ENCODE measurements around the gene SLC1A3. TPM values are rescaled to one million over a fixed set of nuclear protein-coding genes. Genes with fewer than 3 reads are reported as not detected.
"Not testable (repeated sequence)": the region's sequence is repeated elsewhere in the genome, so short reads cannot be mapped to it uniquely, and the experiment has no call there.

Gene SLC1A3
- polyA plus RNA-seq, 4 donors, result 1.9 to 4.7 (median 3.6) TPM

DNA sequence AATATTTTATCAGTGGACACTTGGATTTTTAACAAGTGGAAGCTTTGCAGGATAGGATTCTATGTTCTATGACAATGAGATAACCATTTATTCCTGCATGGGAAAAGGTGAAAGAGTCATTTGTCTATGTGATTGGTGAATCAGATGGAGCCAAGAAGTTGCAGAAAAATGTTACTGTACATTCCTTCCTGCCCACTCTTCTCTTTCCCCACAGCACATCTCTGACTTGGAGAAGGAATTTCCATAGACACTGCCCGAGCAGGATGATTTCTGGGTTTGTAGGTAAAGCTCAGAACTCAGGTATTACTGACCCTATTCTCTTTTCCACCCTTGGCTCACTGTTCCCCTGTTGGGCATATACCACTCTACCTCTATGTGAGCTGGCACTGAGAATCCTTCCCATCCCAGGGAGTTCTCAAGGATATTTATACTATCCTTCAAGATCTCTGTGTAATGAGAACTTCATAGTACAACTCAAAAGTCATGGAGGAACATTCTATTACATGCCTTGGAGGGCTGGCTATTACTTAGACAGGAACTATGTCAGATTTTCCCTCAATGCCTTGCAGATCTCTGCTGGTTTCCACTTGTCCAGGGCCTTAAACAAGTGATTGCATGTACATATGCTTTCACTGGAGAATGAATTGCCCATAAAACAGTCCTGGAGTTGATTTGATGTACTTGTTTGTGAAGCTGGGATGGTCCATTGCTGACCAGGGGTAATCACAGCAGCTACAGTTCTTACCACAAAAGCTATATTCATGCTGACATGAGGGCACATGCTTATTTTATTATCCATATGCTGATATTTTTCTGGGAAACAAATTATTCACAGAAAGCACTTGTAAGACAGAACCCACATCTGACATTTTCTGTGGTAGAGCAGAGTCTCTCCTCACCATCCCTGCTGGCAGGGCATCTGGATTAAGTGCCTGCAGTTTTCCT, 24.1 kb downstream of the SLC1A3 start:
- no peak for DNase-seq (ENCODE audit: low read depth in 4 of 4, low spot score in 3 of 4)

DNA sequence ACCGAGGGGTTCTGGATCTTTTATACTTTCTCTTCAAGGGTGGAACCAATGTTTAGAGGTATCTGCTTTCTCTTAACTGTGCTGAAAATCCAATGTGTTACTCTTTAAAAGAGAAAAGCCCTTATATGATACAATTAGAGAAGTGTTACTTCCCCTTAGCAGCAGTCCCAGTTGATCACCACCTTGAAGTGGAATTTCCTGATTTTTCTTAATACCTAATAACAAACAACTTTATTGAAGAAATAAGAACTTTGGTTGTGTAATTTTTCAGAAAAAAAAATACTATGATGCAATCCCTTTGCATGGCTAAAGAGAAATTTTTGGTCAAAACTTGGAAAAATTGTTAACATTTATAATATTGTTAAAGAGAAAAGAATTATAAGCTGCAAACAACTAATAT, 24.7 kb downstream of the SLC1A3 start:
- no peak for DNase-seq (ENCODE audit: low read depth in 4 of 4, low spot score in 3 of 4)

DNA sequence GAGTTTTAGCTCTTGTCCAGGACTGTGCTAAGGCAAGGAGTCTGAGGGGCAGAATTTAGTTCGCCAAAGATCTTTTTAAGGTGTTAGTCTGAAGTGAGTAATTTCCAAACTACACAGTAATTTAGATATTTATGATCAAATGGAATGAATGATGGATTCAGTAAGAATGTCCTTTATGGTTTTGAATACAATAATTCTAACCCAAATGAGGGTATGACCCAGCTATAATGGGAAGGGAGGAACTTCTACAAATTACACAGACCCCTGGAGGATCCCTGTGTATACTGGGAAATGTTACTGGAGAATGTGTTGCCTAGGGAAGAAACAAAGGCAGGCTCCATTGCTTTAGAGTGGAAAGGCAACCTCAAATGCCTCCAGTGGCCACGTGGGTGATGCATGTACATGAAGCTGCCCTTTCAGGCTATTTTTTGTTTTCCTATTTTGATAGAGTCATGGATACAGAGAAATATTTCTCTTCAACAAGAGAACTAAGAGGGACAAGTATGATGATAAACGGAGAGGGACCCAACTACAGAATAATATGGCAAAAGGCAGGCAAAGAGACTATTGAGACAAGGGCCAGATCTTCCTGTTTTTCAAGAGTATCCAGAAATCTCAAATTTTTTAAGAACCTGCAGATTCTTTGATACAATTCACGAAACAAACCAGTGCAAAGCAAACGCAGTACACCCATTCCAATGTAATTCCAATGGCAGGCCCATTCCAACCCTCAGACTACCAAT, 25.4 kb downstream of the SLC1A3 start:
- DNase-seq (ENCODE audit: low read depth in 4 of 4, low spot score in 3 of 4), result no peak

DNA sequence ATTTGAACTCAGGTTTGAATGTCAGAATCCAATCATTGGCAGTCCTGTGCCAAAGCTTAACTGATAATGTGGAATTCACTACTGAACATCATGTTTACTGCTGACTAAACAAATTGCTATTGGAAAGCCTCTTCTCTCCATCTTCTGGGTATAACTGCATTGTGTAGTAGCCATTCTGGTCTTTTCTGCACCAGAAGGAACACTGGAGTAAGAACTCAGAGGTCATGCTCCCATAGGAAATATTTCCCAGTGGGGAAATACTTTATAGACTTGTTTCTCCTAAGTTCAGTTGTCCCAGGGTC, 25.9 kb downstream of the SLC1A3 start:
- no peak for DNase-seq (ENCODE audit: low read depth in 4 of 4, low spot score in 3 of 4)

DNA sequence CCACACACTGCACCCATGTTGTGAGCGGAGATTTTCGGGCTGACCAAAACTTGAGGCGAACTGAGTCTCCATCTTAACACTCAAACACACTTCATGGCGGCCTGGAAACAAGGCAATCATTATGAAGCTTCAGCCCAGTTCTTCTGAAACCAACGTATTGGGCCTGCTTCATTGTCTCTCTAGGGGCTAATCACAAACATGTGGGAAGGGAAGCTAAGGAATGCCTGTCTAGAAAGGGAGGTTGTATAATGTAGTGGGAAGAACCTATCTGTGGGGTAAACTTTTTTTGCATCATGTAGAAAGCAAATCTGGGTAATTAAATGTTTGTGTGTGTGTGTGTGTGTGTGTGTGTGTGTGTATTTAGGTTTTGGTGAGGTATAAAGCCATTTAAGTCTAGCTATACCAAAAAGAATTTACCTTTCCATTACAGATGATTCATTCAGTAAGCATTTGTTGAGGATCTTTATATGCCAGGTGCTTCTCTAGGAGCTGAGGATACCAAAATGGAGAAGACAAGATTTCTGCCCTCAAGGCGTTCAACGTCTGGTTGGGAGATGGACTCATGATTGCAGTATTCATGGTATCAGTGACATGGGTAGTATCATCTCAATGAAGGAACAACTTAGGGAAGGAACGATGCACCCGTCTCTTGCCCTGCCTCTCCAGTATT, 29.4 kb downstream of the SLC1A3 start:
- no peak for DNase-seq (ENCODE audit: low read depth in 4 of 4, low spot score in 3 of 4)

DNA sequence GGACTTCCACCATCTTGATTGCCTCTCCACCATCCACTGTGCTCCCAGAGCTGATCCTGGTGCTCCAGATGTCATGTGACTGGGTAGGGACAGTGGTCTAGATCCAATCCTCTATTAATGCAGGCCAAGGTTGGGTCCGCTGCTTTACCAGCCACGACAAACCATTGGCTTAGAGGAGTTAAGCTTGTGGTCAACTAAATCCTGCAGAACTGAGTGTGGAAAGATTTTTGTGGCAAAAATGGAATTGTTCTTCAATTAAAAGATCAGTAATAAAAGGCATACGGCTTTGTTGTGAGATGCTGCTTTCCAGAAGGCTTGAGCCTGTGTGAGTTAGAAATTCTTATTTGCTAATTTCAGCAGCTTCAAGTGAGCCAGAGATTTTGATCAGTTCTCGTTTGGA, 30.7 kb downstream of the SLC1A3 start:
- DNase-seq (ENCODE audit: low read depth in 4 of 4, low spot score in 3 of 4), result no peak

DNA sequence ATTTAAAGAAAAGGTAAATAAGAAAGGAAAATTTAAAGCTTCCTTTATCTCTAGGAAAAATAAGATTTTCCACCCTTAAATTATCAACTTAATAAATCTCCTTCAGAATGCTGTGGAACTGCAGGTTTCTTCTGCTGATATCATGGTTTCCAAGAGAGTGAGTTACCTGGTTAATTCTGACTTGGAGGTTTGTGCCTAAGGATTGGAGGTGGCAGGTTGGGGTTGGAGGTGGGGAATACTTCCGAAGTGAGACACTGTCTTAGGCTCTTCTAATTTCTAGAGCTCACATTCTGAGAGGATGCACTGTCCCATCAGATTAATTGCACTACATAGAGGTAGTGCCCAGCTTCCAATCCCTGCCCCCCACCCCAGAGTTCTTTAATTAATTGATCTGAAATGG, 31.1 kb downstream of the SLC1A3 start:
- no peak for DNase-seq (ENCODE audit: low read depth in 4 of 4, low spot score in 3 of 4)

DNA sequence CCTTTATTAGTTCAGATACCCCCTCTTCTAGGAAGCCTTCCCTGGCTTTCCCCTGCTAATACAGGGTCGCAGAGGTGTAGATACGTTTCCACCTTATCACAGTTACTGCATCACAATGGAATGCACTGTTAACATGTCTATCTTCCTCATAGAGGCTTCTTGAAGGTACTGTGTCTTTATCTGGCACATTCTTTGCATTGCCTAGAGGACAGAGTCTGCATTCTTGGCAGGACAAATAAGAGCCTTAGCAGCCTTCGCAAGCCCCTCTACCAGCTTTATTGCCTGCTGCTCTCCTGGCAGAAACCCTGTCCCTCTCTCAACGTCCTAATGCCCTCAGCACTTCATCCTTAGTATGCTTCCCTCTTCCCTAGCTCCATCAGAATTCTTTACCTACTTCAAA, 31.6 kb downstream of the SLC1A3 start:
- DNase-seq (ENCODE audit: low read depth in 4 of 4, low spot score in 3 of 4), result no peak

DNA sequence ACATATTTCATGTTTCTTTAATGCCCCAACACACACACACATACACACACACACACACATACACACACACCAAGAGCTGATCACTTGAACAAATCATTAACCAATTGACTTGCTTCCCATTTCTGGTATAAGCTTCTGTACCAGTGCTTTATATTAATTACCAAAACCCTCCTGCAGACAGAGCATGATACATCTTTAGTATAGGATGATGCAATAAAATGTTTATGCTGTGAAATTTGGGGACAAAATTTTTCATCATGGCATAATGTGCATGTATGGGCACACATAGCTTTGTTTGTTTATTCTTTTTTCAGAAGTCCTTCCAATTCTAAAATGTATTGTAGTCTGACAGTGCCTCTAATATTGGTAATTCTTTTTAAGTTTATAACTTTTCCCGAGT, 34.5 kb downstream of the SLC1A3 start:
- no peak for DNase-seq (ENCODE audit: low read depth in 4 of 4, low spot score in 3 of 4)

DNA sequence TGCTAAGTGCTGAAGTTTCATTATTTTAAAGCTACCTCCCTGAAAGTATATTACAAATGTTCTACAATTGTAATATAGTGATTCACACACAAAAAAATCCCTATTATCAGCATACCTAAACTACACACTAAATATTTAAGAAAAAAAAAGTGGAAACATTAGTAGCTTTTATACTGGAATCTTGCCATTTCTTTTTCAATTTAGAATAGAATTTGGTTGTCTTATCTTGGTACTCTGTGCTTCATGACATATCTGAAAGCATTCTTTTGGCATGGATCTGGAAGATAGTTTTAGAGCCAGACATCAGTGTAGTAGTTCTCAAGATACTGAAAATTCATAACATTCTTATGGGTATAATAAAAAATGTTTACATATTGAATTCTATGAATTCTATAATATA, 35.0 kb downstream of the SLC1A3 start:
- DNase-seq (ENCODE audit: low read depth in 4 of 4, low spot score in 3 of 4), result no peak

DNA sequence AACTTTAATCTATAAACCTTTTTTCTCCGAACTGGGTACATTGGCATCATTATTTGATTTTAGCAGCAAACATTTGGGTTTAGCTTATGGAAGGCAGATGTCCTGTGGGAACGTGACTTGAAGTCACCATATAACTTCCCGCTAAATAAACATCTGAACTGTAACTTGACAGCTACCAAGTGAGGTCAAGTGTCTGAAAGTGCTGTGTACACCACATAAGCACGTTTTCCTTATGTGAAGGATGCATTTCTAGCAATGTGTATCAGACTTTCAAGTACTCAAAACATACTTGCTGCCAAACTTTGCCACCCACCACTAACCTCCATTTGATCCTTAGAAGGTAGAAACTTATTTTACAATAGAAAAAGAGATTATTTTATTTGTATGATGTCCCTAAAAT, 35.7 kb downstream of the SLC1A3 start:
- DNase-seq (ENCODE audit: low read depth in 4 of 4, low spot score in 3 of 4), result no peak

DNA sequence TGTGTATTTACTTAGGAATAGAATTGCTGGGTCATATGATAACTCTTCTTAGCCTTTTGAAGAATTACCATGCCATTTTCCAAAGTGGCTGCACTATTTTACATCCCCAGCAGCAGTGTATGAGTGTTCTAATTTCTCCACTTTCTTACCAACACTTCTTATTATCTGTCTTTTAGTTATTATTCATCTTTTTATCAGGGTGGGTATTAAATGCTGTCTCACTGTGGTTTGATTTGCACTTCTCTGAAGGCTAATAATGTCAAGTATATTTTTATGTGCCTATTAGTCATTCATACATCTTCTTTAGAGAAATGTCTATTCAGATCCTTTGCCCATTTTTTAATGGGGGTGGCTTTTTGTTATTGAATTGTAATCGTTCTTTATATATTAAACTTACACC, 36.8 kb downstream of the SLC1A3 start:
- DNase-seq (ENCODE audit: low read depth in 4 of 4, low spot score in 3 of 4), result no peak

DNA sequence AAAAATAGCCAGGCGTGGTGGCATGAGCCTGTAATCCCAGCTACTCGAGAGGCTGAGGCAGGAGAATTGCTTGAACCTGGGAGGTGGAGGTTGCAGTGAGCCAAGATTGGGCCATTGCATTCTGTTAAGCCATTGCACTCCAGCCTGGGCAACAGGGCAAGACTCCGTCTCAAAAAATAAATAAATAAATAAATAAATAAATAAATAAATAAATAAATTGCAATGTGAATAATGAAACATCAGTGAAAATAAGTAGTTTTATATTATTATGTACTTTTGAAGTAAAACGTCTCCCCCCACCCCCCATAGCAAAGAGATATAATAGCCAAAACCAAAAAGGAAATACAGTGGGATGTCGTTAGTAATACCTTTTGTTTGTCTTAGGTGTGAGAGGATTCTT, 37.4 kb downstream of the SLC1A3 start:
- not testable (repeated sequence) for DNase-seq (ENCODE audit: low read depth in 4 of 4, low spot score in 3 of 4)

DNA sequence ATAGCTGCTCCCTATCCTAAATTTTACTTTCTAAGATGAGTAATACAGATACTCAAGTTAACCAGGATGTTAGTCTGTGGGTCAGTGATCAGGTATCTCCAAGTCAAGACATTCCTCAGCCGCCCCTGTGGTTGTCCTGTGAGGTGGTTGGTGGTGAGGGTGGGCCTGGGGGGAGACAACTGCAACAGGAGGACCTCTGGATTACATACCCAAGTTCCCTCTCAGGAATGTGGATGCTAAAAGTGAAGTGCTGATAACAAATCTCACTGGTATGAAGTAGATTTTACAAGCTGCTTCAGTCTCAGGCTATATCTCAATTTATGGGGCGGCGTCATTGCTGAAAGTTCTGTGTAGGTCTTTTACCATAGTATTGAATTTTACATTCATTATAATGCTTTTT, 38.3 kb downstream of the SLC1A3 start:
- no peak for DNase-seq (ENCODE audit: low read depth in 4 of 4, low spot score in 3 of 4)

DNA sequence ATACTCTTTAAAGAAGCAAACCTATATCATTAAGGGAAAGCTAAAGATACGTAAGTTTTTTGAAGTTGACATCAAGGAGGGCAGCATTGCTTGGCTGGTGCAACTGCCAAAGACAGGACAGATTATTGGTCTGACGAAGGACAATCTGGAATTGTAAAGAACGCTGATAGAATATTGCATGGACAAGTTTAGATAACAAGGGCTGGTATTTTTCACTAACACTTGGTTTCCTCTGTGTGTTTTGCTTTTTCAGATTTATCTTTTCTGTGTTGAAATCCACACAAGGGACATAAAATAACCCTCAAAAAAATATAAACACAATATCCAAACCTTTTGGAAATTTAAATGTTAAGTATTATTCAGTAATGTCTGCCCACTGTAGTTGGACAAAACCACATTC, 39.7 kb downstream of the SLC1A3 start:
- DNase-seq (ENCODE audit: low read depth in 4 of 4, low spot score in 3 of 4), result no peak

DNA sequence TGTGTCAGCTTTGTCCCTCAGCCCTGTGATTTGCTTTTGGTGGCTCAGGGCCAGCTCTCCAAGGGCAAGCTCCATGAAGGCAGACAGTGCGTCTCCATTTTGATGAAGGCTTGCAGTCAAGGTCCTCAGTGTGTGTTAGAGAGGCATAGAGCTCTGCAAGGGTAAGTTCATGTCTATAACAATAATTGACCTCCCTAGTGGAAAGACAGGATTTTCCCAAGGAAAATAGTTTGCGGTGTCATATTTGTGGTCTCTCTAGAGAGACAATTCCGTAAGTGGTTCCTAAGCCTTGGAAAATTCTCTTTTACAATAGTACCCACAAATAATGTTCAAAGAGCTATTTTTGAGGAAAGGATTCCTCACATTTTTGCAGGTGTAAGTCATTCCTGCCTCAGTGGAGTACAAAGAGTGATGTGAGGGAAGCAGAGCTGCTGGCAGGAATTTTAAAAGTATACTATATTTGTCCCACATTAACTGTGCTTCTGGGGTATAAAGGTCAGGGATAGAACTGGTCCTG, 40.2 kb downstream of the SLC1A3 start:
- no peak for DNase-seq (ENCODE audit: low read depth in 4 of 4, low spot score in 3 of 4)

DNA sequence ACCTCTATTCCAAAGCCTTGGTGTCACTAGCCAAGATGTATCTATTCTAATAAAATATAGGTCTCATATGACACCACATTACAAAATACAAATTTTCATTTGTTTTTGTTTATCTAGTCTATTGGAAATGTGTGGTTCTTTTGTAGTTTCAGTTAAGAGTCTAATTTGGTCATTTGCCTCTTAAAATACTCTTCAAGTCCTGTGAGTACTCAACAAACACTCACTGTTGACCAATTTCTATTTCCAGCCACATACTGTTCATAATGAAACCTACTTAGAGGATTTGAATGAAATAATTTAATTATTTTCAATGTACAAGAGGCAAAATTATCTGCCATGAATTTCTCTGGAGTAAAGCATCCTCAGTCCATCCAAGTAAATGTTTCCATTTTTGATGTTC, 40.6 kb downstream of the SLC1A3 start:
- no peak for DNase-seq (ENCODE audit: low read depth in 4 of 4, low spot score in 3 of 4)

DNA sequence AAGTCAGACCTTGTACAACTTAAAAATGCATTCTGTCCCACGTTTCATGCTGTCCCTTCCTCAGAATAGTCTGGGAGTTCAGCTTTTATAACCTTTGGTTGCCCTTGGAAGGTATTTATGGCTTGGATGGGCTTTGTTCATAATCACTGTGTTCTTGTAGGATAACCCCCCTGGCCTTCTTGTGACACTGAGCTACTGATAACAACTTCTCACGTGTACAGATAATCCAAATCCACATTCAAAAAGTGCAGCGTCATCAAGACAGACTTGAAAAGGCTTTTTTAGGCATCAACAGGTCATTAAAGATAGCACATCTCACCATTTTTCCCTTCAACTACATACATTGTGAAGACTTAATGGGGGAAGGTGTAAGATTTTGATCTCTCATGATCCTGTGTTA, 42.0 kb downstream of the SLC1A3 start:
- no peak for DNase-seq (ENCODE audit: low read depth in 4 of 4, low spot score in 3 of 4)

DNA sequence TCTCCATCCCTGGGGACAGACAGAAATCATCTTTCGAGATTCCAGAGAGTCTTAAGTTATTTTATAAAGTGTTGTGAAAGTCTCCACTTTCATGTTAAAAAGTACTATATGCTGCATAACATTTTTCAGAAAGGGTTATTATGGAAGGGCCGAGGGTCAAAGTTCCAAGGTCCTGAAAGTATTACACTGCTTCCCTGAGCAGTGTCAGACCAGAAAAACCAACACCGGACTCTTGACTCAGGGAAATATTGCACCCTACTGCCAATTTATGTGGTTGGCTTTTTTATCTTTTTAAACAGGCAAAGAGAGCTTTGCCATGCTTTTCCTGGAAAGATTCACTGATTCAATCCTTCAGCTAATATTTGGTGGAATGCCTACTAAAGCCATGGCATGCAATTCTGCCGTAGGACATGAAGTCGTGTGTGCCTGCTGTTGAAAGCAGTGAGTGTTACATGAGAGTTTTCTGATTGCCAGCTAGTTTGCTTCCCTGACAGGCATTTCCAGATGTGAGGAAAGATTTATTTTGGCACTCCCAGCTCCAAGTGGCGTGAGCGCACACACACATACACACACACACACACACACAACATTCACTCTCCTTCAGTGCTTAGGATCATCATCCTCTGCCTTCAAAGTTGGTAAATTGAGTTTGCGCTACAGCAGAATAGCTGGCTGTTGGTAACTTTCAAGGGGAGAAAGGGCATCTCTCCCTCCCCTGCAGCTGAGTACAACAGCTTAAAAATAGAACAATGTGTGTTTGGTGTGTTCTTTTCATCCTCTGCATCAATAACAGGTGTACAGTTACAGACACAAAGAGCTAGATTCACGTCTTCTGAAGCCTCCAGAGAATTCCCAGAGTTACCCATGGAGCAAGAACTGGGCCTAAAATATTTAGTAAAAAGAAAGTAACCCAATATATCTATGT, 45.6 kb downstream of the SLC1A3 start:
- DNase-seq (ENCODE audit: low read depth in 4 of 4, low spot score in 3 of 4), result no peak

DNA sequence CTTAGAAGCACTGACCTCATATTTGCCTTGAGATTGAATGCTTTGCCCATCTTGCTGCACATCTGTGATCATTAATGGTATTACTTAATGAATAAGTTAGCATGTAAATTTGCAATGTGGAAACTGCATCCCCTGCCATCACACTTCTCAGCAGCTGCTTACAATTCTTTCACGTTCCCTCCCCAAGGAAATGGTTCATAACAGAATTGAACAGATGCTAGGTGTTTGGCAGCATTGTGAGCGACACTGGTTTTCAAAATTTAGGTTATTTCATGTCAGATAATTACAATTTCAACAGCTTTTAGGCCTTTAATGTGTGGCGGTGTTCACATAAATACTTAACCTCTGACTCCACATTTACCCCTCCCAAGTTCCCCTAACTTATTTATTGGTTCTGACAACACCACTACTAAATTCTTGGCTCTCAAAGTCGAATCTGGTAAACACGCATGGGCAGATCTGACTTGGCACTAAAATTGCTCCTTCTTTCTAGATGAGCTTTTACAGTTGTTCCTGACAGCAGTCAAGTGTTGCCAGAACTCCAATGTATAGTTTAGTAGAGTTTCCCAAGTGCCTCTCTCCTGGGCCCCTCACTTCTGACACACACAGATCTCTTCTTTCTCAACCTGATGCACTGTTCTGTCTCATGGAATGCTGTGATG, 46.8 kb downstream of the SLC1A3 start:
- DNase-seq (ENCODE audit: low read depth in 4 of 4, low spot score in 3 of 4), result no peak

Data from left renal pelvis (tissue), 4 donors.